ENCODE results near the gene WFIKKN2. TPM values are rescaled to one million over a fixed set of nuclear protein-coding genes. Genes with fewer than 3 reads are reported as not detected.

The WFIKKN2 gene
- total RNA-seq, 1 experiment from 2014 or later = 0.05 TPM

DNA sequence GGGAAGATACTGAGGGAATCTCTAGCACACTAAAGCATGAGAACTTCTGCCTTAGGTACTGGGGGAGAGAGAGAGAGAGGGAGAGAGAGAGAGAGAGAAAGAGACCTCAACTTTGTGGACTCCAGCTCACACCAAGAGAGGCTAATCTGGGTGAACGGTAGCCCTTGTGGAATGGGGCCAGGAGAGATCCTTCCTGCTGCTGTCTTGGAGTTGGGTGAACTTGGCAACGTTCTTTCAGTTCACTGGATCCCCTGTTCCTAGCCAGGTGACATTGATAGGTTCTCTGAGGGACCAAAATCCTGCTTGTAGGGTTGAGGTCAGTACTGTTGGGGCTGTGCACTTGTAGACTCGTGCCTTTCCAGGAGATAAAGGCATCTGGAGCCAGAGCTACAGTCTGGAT is 26.5 kb upstream of the WFIKKN2 start:
- POLR2A ChIA-PET = no interaction called here
- DNase-seq (ENCODE audit: low read depth, low spot score) = no peak
- BruUV-seq (replicated peaks) = no TSS peak
- Histone ChIP-seq H4K20me1 (ENCODE audit: insufficient read depth) (no peaks in the 10 kb centered on the region), H3K4me2 (ENCODE audit: low read length) (no peak overlapping the region), H2AFZ (ENCODE audit: low read depth, low read length, poor library complexity, severe bottlenecking) (no peak overlapping the region), H3K27me3 (ENCODE audit: insufficient read depth, low read length) (no peaks in the 10 kb centered on the region), H3K79me2 (ENCODE audit: insufficient read depth, low read length) (no peaks in the 10 kb centered on the region), H3K36me3 (ENCODE audit: control insufficient read depth in 1 of 2, insufficient read depth in 2 of 2, low read length in 2 of 2) (no peaks in the 10 kb centered on the region), H3K9me2 (ENCODE audit: insufficient read depth) (no peaks in the 10 kb centered on the region), H3K4me3 (replicated peaks in 1 of 2; ENCODE audit: low read depth in 1 of 2, low read length in 2 of 2) (no peak overlapping the region), H3K27ac (ENCODE audit: low read depth, low read length) (no peak overlapping the region), H3K9ac (ENCODE audit: low read length) (no peak overlapping the region), H3K4me1 (ENCODE audit: control insufficient read depth in 1 of 2, insufficient read depth in 2 of 2, low read length in 2 of 2) (peaks cover 0 to 6% of the 10 kb centered on the region in 2 experiments; a peak in 2 of 4 replicates), H3K9me3 (ENCODE audit: control insufficient read depth in 1 of 2, insufficient read depth in 1 of 2, low read depth in 1 of 2, low read length in 2 of 2) (no peaks in the 10 kb centered on the region)
- CTCF ChIA-PET = no interaction called here
- no peak for TF ChIP-seq SP1 (IDR thresholded peaks at IDR 0.05; ENCODE audit: low read depth)
- TF ChIP-seq, protein P1, sequence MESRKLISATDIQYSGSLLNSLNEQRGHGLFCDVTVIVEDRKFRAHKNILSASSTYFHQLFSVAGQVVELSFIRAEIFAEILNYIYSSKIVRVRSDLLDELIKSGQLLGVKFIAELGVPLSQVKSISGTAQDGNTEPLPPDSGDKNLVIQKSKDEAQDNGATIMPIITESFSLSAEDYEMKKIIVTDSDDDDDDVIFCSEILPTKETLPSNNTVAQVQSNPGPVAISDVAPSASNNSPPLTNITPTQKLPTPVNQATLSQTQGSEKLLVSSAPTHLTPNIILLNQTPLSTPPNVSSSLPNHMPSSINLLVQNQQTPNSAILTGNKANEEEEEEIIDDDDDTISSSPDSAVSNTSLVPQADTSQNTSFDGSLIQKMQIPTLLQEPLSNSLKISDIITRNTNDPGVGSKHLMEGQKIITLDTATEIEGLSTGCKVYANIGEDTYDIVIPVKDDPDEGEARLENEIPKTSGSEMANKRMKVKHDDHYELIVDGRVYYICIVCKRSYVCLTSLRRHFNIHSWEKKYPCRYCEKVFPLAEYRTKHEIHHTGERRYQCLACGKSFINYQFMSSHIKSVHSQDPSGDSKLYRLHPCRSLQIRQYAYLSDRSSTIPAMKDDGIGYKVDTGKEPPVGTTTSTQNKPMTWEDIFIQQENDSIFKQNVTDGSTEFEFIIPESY (IDR thresholded peaks at IDR 0.05; ENCODE audit: extremely low read depth, insufficient replicate concordance, low read length) = no peak
- no peak for TF ChIP-seq JUND (IDR thresholded peaks at IDR 0.05)
- RAD21 ChIA-PET (ENCODE audit: low non-redundant PET in 1 of 2, low total read pairs in 2 of 2, uncharacterized antibody in 2 of 2, unreplicated experiment in 2 of 2) = no interaction called here
- intact Hi-C loops (cut with micrococcal nuclease) = no loop called here
- ATAC-seq = no peak

DNA sequence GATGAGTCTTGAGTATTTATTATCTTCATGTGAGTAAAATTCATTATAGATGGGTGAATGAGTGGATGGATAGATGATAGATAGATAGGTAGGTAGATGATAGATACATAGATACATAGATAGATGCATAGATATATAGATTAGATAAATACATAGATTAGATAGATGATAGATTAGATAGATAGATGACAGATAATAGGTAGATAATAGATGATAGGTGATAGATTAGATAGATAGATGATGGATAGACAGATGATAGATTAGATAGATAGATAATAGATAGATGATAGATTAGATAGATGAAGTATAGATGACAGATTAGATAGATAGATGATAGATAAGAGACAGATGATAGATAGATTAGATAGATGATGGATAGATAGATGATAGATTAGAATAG is 21.8 kb upstream of the WFIKKN2 start:
- Histone ChIP-seq H3K4me2 (ENCODE audit: low read length) (no peak overlapping the region), H3K9ac (ENCODE audit: low read length) (no peak overlapping the region), H3K9me2 (ENCODE audit: insufficient read depth) (no peaks in the 10 kb centered on the region), H3K4me1 (ENCODE audit: control insufficient read depth in 1 of 2, insufficient read depth in 2 of 2, low read length in 2 of 2) (peaks cover 17 to 20% of the 10 kb centered on the region in 2 experiments), H4K20me1 (ENCODE audit: insufficient read depth) (no peaks in the 10 kb centered on the region), H3K9me3 (ENCODE audit: control insufficient read depth in 1 of 2, insufficient read depth in 1 of 2, low read depth in 1 of 2, low read length in 2 of 2) (no peaks in the 10 kb centered on the region), H3K4me3 (replicated peaks in 1 of 2; ENCODE audit: low read depth in 1 of 2, low read length in 2 of 2) (no peak overlapping the region), H3K27ac (ENCODE audit: low read depth, low read length) (no peak overlapping the region), H3K36me3 (ENCODE audit: control insufficient read depth in 1 of 2, insufficient read depth in 2 of 2, low read length in 2 of 2) (no peaks in the 10 kb centered on the region), H2AFZ (ENCODE audit: low read depth, low read length, poor library complexity, severe bottlenecking) (no peak overlapping the region), H3K27me3 (ENCODE audit: insufficient read depth, low read length) (no peaks in the 10 kb centered on the region), H3K79me2 (ENCODE audit: insufficient read depth, low read length) (no peaks in the 10 kb centered on the region)
- DNase-seq (ENCODE audit: low read depth, low spot score) (no peak), ATAC-seq (no peak)
- ChIA-PET RAD21 (ENCODE audit: low non-redundant PET in 1 of 2, low total read pairs in 2 of 2, uncharacterized antibody in 2 of 2, unreplicated experiment in 2 of 2) (no interaction called here), CTCF (no interaction called here), POLR2A (no interaction called here)
- BruUV-seq (replicated peaks) = no TSS peak
- TF ChIP-seq, protein P2, sequence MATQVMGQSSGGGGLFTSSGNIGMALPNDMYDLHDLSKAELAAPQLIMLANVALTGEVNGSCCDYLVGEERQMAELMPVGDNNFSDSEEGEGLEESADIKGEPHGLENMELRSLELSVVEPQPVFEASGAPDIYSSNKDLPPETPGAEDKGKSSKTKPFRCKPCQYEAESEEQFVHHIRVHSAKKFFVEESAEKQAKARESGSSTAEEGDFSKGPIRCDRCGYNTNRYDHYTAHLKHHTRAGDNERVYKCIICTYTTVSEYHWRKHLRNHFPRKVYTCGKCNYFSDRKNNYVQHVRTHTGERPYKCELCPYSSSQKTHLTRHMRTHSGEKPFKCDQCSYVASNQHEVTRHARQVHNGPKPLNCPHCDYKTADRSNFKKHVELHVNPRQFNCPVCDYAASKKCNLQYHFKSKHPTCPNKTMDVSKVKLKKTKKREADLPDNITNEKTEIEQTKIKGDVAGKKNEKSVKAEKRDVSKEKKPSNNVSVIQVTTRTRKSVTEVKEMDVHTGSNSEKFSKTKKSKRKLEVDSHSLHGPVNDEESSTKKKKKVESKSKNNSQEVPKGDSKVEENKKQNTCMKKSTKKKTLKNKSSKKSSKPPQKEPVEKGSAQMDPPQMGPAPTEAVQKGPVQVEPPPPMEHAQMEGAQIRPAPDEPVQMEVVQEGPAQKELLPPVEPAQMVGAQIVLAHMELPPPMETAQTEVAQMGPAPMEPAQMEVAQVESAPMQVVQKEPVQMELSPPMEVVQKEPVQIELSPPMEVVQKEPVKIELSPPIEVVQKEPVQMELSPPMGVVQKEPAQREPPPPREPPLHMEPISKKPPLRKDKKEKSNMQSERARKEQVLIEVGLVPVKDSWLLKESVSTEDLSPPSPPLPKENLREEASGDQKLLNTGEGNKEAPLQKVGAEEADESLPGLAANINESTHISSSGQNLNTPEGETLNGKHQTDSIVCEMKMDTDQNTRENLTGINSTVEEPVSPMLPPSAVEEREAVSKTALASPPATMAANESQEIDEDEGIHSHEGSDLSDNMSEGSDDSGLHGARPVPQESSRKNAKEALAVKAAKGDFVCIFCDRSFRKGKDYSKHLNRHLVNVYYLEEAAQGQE (IDR thresholded peaks at IDR 0.05; ENCODE audit: low read depth) = no peak
- intact Hi-C loops (cut with micrococcal nuclease) = no loop called here
